ENCODE data around the gene SLC27A2.

The SLC27A2 gene

DNA sequence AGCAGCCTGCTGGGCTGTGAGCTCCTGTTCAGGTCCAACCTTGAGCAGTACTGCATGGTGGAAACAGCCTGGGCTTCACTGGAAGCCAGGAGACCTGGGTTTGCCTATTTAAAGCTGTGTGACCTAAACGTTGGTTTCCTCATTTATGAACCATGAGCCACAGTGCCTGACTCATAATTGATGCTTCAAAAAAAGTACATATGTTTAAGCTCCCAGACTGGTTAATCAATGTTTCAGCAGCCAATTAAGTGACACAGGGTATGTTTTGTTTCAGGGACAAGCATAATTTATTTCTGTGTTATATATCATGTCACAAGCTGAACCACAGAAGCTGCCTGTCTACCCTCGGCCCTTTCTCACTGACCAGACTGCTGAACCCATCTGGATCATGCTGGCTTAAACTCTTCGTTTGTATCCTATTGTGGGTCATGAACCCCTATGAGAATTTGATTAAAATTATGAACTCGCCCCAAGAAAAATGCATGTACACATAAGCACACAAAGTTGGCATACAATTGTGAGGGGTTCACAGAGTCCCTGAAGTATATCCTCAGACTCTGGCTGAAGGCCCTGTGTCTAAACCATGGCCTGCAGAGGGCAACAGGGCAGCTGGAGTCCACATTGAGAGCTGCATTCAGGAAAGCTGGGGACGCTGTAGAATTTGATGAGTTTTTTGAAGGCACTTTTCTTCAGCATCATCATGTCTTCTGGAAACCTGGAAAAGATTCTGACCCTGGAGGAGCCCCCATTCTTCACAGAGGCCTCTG, 59.9 kb downstream of the SLC27A2 start:
- H3K36me3 ChIP-seq, result no peaks in the 10 kb centered on the region
- no peaks in the 10 kb centered on the region for H3K9me3 ChIP-seq
- H3K4me3 ChIP-seq, result no peak overlapping the region
- no peak for DNase-seq
- H3K27me3 ChIP-seq, result no peaks in the 10 kb centered on the region
- intact Hi-C loops (cut with DNase I; ENCODE audit: low total_unique reads), result no loop called here
- TF ChIP-seq, protein P1, sequence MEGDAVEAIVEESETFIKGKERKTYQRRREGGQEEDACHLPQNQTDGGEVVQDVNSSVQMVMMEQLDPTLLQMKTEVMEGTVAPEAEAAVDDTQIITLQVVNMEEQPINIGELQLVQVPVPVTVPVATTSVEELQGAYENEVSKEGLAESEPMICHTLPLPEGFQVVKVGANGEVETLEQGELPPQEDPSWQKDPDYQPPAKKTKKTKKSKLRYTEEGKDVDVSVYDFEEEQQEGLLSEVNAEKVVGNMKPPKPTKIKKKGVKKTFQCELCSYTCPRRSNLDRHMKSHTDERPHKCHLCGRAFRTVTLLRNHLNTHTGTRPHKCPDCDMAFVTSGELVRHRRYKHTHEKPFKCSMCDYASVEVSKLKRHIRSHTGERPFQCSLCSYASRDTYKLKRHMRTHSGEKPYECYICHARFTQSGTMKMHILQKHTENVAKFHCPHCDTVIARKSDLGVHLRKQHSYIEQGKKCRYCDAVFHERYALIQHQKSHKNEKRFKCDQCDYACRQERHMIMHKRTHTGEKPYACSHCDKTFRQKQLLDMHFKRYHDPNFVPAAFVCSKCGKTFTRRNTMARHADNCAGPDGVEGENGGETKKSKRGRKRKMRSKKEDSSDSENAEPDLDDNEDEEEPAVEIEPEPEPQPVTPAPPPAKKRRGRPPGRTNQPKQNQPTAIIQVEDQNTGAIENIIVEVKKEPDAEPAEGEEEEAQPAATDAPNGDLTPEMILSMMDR (IDR thresholded peaks at IDR 0.05), result no peak
- H3K4me1 ChIP-seq, result no peaks in the 10 kb centered on the region
- no peak overlapping the region for H3K27ac ChIP-seq

DNA sequence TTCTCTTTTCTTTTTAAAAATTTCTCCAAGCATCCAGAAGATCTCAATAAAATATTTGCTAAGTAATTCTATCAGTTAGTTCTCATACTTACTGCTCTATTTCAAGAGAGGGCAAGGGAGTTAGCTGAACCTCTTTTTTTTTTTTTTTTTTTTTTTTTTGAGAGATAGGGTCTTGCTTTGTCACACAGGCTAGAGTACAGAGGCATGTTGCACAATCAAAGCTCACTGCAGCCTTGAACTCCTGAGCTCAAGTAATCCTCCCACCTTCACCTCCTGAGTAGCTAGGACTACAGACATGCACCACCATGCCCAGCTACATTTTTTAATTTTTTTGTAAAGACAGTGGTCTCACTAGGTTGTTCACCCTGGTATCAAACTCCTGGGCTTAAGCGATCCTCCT, 62.2 kb downstream of the SLC27A2 start:
- H3K27ac ChIP-seq, result no peak overlapping the region
- no peaks in the 10 kb centered on the region for H3K36me3 ChIP-seq
- H3K4me3 ChIP-seq, result no peak overlapping the region
- TF ChIP-seq, protein P1 (IDR thresholded peaks at IDR 0.05), result no peak
- H3K9me3 ChIP-seq, result no peaks in the 10 kb centered on the region
- no peaks in the 10 kb centered on the region for H3K27me3 ChIP-seq
- intact Hi-C loops (cut with DNase I; ENCODE audit: low total_unique reads), result no loop called here
- H3K4me1 ChIP-seq, result no peaks in the 10 kb centered on the region
- DNase-seq, result no peak

DNA sequence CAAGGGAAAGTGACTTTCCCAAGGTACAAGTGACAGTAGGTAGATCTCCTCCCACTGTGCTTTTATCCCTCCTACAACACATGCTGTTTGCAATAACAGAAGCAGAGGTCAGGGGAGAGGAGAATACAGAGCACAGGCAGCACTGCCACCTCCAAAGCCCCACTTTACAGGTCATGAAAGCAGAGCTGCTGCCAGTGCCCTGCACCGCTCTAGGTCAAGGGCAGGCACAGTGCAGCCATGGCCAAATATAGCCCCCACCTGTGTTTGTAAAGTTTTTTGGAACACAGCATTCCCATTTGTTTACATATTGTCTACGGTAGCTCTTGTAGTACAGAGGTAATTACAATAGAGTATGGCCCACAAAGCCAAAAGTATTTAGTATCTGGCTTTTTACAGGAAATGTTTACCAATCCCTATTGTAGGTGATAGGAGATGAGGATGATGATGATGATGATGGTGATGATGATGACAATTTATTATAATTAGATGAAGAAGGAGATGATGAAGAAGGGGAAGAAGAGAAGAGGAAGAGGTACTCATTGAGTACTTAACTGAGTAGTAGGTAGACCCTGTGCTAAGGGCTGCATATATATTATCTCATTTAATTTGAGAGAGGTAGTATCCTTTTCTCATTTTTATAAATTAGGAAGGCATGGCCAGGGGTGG, 63.1 kb downstream of the SLC27A2 start:
- no peak for DNase-seq
- Histone ChIP-seq H3K36me3 (no peaks in the 10 kb centered on the region), H3K4me3 (no peak overlapping the region), H3K9me3 (no peaks in the 10 kb centered on the region), H3K27ac (no peak overlapping the region), H3K4me1 (no peaks in the 10 kb centered on the region), H3K27me3 (no peaks in the 10 kb centered on the region)
- intact Hi-C loops (cut with DNase I; ENCODE audit: low total_unique reads), result no loop called here
- TF ChIP-seq, protein P1 (IDR thresholded peaks at IDR 0.05), result no peak

DNA sequence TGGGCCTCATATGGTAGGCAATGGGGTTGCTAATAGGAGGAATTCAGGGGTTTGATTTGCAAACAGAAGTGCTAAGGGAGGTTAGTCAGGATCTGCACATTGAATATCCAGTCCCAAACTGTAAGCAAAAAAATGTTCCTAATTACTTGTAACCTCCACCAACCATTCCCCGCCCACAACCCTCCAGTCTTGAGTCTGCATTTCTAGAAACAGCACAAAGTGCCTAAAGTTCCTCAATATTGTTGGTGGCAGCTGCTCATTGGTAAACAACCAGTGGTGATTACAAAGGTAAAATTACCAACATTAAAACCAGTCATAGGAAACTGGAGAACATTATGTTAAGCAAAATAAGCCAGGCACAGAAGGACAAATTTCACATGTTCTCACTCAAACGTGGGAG, 64.6 kb downstream of the SLC27A2 start:
- Histone ChIP-seq H3K9me3 (no peaks in the 10 kb centered on the region), H3K27me3 (no peaks in the 10 kb centered on the region), H3K36me3 (no peaks in the 10 kb centered on the region), H3K4me1 (no peaks in the 10 kb centered on the region), H3K4me3 (no peak overlapping the region), H3K27ac (no peak overlapping the region)
- intact Hi-C loops (cut with DNase I; ENCODE audit: low total_unique reads), result no loop called here
- TF ChIP-seq, protein P1 (IDR thresholded peaks at IDR 0.05), result no peak
- no peak for DNase-seq

DNA sequence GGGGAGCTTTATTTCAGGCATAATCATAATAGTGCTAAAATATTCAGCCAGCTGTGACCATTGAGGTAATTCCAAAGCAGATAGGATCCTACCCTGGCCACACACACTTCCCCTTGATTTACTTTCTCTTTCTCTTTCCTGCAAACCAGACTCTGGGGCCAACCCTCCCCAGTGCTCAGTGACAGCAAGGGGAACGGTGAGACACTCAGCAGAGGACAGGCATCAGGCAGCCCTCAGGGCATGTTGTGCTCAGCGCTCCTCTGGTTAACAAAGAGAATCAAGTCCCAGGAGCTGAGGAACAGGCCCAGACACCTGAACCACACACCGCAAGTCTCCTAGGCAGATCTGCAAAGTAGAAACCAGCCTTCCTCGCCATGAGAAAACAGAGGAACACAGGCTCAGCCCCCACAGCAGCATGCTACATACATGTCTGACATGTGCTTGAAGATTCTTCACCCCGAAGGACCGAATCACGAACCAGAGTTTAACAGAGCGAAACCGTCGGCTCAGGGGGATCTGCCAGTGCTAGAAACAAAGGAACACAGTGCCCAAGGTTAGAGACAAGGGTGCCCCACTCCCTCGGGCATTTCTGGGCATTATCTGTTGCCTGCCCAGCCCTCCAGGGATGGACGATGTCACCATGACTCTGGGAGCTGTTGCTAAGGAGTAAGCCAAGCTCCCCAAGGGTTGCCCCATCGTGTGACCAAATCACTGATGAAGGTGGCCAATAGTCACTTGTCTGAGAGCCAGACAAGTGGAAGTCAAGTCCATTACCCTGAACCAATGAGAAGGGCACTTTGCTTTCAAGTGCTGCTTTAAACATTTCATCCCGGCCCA, 66.0 kb downstream of the SLC27A2 start:
- Histone ChIP-seq H3K27ac (no peak overlapping the region), H3K27me3 (no peaks in the 10 kb centered on the region), H3K4me3 (no peak overlapping the region), H3K9me3 (no peaks in the 10 kb centered on the region), H3K4me1 (no peaks in the 10 kb centered on the region), H3K36me3 (no peaks in the 10 kb centered on the region)
- DNase-seq, result no peak
- intact Hi-C loops (cut with DNase I; ENCODE audit: low total_unique reads), result no loop called here
- TF ChIP-seq, protein P1 (IDR thresholded peaks at IDR 0.05), result no peak
